Stimulated activated CD4-positive, alpha-beta T cell treated with anti-CD3 and anti-CD28 coated beads, Interleukin-15, amount 100 ng/mL, for 1 hour (primary cell): Measurements from ENCODE around the gene CXCL11.
"Not testable (repeated sequence)": the region's sequence is repeated elsewhere in the genome, so short reads cannot be mapped to it uniquely, and the experiment has no call there.

Experiments used
- DNase-seq, 2 donors: peaks; one replicate each; pipeline ENCODE4 v3.0.0-alpha.2; 2020; ENCODE audit warnings: low read depth in 1 of 2, low spot score in 1 of 2

CXCL11 gene

GRCh38 chr4:76043306-76043705, 7.4 kb upstream of the CXCL11 start:
- not testable (repeated sequence) for DNase-seq

- not testable (repeated sequence) for DNase-seq
These were observed 6.5 kb upstream of the CXCL11 start for GRCh38 chr4:76042241-76042998.

GRCh38 chr4:76036855-76037254, 985 bp upstream of the CXCL11 start:
- DNase-seq = no peak

GRCh38 chr4:76035141-76035540, 729 bp downstream of the CXCL11 start:
- DNase-seq = no peak

- no peak for DNase-seq
These were observed 6.6 kb downstream of the CXCL11 start for GRCh38 chr4:76029300-76029699.

GRCh38 chr4:76028350-76028765, 7.5 kb downstream of the CXCL11 start:
- DNase-seq = no peak

- no peak for DNase-seq
These were observed 11.8 kb downstream of the CXCL11 start for GRCh38 chr4:76024065-76024464.

- no peak for DNase-seq
These were observed 12.5 kb downstream of the CXCL11 start, which contains the start of gene CXCL10 for GRCh38 chr4:76023389-76023788. CXCL10 (minus strand) TSS chr4:76023497; CDS start chr4:76023431, 66 bp downstream.

GRCh38 chr4:76022677-76023076, 13.2 kb downstream of the CXCL11 start:
- DNase-seq = no peak

GRCh38 chr4:76022031-76022430, 13.8 kb downstream of the CXCL11 start:
- DNase-seq = no peak

GRCh38 chr4:76017056-76017686, 18.7 kb downstream of the CXCL11 start:
- no peak for DNase-seq

GRCh38 chr4:76016393-76016792, 19.5 kb downstream of the CXCL11 start:
- no peak for DNase-seq

GRCh38 chr4:76013540-76013939, 22.3 kb downstream of the CXCL11 start:
- DNase-seq = no peak

- no peak for DNase-seq
These were observed 23.5 kb downstream of the CXCL11 start for GRCh38 chr4:76012388-76012801.

- DNase-seq = no peak
These were observed 24.0 kb downstream of the CXCL11 start for GRCh38 chr4:76011700-76012387.

- no peak for DNase-seq
These were observed 24.7 kb downstream of the CXCL11 start for GRCh38 chr4:76011018-76011670.

GRCh38 chr4:76010576-76010975, 25.3 kb downstream of the CXCL11 start:
- no peak for DNase-seq

GRCh38 chr4:76009311-76009710, 26.6 kb downstream of the CXCL11 start:
- no peak for DNase-seq

GRCh38 chr4:76007089-76007862, 28.6 kb downstream of the CXCL11 start, which contains the start of gene CXCL9:
CXCL9 (minus strand) TSS chr4:76007509; CDS start chr4:76007449, 60 bp downstream.
- DNase-seq = no peak

- no peak for DNase-seq
These were observed 32.2 kb downstream of the CXCL11 start for GRCh38 chr4:76003620-76004019.

GRCh38 chr4:76003035-76003434, 32.8 kb downstream of the CXCL11 start:
- DNase-seq = no peak
